Activated CD4-positive, alpha-beta T cell treated with anti-CD3 and anti-CD28 coated beads for 24 hours (primary cell): ENCODE data around the gene GRM1.

Source experiments
- DNase-seq, 2 donors: peaks; one replicate each; pipeline ENCODE4 v3.0.0-alpha.2; 2020; ENCODE audit warnings: low read depth in 2 of 2

The GRM1 gene

DNA sequence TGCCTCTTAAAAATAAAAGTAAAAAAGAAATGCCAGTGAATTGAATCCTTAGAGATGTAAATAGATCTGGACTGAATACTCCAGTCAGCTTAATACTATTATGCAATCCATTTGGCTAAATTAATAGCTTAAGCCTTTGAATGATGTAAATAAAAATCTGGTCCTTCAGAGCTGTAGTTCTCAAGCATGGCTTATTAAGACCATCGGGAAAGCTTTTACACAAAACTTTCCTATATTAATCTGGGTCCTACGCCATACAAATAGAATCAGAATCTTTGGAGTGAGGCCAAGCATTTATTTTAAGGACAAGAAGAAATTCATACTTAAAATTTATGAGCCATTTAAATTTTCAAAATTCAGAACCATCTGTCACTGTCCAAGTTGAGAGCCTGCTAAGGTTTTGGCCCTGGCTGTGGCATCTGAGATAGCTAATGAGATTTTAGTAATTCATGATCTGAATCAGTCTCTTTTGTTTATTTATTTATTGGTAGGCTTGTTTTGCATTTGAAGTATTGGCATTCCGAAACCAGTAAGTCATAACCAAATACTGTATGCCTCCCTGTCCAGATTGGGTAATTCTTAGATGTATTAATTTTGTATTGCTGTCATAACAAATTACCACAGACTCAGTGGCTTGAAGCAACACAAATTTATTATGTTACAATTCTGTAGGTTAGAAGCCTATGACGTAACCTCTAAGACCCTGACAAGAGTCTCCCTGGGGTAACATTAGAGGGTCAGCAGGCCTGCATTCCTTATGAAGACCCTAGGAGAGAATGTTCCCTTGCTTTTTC, 286.7 kb downstream of the GRM1 start:
- DNase-seq = no peak

DNA sequence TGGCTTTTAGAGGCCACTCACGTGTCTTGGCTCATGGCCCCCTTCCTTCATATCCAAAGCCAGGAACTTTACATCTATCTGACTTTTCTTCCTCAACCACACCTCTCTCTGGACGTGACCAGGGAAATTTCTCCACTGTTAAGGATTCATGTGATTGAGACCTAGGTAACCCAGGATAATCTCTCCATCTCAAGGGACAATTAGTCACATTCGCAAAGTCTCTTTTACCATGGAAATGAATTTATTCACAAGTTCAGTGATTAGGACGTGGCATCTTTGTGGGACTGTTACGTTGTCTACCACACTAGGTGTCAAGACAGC, 287.3 kb downstream of the GRM1 start:
- DNase-seq = no peak

DNA sequence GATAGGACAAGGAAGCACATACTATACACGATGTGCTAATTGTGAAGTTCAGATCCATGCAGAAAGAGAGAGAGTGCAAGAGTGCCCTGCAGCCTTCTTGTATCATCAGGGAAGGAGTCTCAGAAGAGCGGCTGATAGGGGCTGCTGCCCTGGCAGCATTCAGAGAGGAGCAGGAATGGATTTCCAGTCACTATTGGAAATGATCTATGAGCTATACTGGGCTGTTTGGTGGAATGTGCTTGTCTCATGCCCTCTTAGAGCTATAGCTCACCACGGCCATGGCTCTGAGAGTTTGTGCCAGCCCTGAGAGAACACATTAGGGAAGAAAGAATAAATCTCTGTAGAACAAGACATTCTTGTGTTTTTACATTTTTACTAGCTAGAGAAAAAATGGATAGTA, 302.2 kb downstream of the GRM1 start:
- no peak for DNase-seq

DNA sequence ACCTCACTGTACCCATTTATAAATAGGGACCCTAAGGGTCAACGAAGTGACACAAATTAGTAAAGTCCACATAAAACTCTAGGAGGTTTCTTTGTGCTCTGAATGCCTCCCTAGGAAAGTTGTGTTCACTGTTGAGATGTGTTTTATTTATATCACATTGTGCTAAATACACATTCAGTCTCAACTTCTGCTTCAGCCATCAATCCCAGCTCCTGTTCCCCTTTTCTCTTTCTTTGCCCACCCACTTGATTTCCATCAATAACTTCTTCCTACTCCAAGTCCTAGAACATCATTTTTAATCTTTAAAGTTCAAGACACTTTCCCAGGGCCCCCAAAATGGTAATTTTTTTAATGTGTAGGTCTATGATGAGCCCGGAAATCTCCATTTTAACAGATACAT, 306.5 kb downstream of the GRM1 start:
- DNase-seq = no peak

DNA sequence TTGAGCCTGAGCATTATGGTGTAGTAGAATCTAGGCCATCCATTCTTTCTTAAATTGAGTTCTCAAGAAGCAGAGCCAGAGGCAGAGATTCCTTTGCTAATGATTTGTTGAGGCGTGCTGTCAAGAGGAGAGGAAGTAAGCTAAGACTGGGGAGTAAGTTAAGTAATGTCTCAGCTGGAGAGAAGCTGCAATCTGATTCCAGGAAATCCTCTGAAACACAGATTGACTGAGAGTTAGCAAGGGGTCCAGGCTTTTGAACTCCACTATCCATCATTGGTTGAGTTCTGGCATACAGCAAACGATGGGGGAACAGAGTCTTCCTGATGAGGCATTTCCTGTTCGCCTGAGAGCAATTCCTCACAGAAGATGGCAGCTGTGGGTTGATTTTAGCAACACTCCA, 307.3 kb downstream of the GRM1 start:
- no peak for DNase-seq

DNA sequence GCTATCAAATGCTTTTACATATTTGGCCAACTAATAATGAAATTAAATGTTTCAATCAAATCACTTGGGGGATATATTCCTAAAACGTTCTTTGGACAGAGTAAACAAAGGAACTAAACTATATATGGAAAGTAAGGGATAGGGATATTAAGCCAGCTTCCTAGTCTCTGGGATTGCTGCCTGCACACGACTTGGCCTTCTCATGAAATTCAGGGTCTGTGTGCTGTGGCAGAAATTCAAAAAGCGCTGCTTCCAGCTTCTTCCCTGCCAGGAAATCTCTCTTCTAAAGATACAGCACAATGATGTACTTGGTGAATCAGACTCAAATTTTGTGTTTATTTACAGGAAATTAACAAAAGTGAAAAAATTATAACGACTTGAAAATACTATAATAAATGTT, 308.5 kb downstream of the GRM1 start:
- no peak for DNase-seq

DNA sequence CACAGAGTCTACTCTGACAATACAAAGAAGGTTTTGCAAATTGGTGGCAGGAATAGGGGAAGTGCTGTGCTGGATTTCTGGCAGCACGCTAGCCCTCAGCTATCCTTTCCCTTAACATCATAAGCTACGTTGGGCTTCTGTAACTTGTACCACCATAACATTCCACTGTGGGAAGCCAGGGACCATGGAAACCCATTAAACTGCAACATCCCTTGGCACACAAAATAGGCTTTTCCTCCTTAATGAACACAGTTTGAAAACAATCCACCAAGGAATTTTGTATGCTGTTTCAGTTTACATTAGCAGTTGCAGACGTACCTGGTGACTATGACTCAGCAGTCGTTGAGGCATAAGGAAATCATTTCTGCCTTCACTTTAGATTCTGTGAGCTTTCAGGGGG, 310.9 kb downstream of the GRM1 start:
- no peak for DNase-seq

DNA sequence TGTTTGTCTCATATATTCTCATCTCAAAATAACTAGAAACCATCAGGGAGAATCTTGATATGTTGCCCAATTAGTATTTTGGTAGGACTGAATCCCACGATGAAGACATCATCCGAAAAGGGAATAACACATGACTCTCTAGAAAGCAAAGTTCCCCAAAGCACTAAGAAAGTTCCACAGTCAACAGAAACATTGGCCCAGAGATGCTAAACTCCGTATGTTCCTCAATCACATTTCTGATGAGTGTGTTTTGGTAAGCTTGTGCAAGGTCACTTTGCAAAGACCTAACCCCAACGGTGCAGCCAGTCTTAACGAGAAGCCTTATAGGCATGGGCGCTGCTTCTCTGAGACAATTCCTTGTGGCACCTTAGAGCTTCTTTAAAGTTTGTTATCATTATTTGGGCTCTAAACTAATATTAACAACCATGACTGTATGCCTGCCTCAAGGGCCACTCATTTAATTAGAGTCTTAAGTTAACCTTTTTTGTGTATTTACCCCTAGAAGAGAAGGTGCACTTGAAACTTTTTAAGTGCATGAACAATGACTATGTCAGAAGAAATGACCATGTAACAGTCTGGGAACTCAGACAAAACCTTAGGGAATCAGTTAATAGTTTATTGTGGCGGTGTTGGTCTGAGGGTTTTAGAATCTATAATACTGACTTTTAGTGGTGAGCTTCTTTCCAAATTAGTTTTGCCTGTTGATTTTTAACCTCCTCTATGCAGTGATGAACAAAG, 312.8 kb downstream of the GRM1 start:
- DNase-seq = no peak

DNA sequence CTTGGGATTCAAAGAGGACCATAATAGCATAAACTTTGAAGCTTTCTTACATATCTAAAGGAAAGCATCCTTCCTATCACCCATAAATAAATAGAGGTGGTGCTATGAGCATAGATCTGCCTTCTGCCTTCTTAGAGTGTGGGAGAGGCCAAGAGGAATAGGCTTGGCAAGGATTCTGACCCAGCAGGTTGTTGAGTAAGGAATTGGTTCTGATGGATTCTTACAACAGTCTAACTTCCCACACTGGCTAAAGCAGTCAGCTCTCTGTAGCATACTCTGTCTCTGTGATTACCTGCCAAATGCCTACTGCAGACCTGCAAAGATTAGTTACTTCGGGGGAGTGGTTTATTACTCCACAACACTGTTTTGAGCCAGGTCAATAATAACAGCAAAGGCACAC, 316.7 kb downstream of the GRM1 start:
- no peak for DNase-seq

DNA sequence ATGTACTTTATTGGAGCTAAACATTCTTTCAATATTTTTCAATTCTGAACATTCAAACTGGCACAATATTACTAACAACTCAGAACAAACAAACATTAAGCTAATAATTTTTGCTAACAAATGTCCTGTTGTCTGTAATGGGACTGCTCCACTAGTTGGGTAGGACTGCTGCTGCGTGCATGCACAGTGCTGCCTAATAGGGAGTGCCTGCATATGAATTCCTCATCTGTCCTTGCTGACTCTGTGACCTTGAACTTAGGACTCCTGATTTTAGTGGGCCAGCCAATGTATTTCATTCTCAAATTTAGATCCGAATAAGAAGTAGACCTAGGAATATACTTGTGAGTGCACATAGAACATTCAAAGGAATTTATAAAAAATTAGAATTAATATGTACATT, 318.2 kb downstream of the GRM1 start:
- no peak for DNase-seq

DNA sequence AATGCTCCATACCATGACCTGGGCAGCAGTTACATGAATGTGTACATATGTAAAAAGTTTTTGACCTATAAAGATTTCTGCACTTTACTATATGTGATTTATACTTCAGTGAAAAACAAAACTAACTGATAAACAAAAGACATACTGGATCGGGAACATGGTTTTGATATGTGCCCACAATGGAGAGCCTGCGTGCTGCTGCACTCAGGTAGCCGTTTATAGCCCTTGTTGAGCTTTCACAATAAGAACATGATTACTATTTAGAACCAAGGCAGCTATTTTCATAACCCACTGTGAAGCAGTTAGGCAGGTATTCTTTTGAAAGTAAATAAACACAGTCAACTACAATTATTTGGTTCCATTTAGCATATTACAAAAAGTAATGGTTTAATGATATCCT, 318.8 kb downstream of the GRM1 start:
- DNase-seq = no peak

DNA sequence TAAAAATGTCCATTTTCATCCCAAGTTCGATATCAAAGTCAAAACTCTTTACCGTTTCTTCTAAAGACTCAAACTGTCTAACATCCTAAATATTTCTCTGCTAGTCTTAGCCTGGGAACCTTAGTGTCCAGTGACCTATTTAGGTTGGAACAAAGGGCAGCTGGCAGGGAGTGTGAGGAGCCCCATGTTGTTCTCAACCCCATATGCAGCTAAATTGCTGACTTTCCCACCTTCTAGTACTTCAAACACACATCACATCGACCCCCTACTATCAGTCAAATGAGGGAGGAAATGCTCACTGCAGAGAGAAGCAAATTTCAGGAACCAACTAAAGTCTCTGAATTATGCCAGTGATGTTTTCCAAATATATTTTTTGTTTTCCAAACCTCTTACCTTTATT, 322.2 kb downstream of the GRM1 start:
- DNase-seq = no peak

DNA sequence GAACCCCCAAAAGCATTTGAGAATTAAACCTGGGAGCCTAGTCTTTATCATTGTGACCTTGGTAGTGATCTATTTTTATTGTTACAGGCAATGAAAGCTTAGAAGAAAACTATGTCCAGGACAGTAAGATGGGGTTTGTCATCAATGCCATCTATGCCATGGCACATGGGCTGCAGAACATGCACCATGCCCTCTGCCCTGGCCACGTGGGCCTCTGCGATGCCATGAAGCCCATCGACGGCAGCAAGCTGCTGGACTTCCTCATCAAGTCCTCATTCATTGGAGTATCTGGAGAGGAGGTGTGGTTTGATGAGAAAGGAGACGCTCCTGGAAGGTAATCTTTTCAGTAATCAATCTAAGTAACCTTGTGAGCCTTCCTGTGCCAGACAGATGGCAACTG, 323.3 kb downstream of the GRM1 start:
- DNase-seq = no peak

DNA sequence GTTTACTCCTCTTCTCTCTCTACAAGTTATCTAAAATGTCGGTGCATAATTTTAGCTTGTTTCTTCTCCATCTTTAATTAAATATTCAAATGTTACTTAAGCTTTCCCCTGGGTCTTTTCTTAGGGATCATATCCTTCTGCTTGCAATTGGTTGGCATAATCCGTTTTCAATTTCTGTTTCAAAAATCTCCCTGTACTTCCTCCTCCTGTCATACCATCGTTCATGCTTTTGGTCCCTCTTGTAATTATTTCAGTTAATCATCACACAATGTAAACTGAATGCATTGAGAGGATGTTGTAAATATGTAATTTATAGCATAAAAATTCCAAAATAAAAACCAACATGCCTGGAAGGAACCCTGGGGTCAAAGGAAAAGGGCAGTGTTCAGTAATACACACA, 325.6 kb downstream of the GRM1 start:
- no peak for DNase-seq

DNA sequence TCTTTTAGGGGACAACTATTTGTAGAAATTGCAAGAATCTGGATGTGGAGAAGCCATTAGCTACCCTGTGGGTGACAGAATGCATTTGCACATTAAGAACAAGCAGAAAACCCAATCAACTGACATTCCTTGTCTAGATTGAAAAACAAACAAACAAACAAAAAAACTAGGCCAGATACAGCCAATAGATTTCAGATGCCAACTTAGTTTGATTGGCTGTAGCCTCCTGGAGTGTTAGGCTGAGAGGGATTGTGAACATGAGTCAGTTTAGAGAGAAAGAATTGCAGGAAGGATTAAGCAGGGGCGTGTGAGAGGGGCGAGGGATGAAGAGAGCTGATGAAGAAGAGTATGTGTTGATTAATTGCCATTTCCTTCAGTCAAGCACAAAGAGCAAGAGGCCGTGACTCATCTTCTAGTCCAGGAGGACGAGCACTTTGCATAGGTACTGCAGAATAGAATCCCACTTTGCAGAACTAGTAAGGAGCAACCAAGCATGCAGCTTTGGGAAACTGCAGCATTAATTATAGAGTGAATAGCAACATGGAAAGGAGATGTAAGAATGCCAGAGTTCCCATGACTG, 326.7 kb downstream of the GRM1 start:
- DNase-seq = no peak

DNA sequence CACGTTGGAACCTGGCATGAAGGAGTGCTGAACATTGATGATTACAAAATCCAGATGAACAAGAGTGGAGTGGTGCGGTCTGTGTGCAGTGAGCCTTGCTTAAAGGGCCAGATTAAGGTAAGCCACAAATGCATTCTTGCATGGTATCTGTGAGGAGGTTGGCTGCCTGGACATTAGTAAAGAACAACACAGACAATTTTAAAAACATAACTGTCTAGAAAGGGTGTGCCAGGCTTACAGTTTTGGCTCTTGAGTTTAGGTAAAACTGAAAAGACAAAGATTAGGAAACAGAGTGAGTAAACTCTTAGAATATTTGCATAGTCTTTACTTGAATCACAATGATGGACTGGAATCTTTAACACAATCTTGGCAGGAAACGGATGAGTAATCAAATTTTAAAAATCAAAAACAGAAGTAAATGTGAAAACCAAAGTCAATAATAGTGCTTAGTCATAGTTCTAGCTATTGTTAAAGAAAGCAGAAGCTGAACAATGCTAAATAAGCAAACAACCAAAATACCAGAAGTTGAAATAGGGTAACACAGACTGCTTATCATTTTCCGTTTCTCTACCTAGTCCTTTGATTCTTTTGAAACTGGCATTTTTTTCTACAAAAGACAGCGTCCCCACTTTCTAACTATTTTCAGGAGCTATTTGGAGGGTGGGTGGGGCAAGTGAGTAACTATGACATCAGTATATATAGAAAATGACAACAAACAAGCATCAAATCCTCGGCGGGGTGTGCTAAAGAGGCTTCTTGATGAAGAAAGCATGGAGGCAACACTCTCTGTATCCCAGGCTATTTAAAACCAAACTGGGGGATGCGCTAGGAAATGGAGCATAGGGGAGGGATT, 328.9 kb downstream of the GRM1 start:
- no peak for DNase-seq

DNA sequence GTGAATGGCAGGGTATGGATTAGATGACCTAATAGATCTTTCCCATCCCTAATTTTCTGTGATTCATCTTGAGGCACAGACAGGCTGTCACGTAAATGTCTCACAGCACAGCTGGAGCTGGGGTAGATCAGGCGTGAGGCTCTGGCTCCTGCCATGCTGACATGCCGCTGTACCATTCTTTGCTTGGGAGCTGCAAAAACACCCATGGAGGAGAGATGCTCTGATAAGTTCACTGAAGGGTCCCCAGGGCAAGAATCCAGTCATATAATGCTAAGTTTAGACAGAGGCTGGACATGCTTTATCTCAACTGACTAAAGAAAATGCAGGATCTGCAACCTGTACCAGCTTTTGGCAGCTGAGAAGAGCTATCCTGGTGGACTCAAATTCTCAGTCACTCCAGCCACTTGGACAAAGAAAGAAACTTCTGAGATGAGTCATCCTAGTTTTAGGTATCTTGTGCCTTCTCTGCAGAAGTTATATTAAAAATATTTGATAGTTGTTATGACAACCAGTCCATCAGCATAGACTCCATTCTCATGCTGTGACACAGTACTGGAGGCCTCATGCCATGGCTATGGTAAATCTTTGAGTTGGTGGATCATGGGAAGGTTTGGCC, 329.7 kb downstream of the GRM1 start:
- DNase-seq = no peak

DNA sequence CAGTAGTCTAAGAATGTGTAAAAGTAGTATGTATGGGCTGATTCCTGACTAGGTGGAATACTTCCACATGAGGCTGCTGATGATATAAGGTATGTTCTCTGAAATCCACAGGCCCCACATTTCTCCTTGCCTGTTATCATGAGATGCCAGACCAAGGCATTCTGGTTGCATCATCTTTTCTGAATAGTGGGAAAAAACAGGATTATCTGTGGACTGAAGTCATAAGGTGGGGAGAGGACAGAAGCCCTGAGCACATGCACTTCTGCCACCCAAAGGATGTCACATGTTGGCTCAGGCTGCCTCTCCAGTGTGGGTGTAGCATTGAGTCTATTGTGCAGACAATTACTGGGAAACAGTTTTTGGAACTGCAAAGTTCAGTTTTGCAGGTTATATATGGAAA, 330.3 kb downstream of the GRM1 start:
- DNase-seq = no peak

DNA sequence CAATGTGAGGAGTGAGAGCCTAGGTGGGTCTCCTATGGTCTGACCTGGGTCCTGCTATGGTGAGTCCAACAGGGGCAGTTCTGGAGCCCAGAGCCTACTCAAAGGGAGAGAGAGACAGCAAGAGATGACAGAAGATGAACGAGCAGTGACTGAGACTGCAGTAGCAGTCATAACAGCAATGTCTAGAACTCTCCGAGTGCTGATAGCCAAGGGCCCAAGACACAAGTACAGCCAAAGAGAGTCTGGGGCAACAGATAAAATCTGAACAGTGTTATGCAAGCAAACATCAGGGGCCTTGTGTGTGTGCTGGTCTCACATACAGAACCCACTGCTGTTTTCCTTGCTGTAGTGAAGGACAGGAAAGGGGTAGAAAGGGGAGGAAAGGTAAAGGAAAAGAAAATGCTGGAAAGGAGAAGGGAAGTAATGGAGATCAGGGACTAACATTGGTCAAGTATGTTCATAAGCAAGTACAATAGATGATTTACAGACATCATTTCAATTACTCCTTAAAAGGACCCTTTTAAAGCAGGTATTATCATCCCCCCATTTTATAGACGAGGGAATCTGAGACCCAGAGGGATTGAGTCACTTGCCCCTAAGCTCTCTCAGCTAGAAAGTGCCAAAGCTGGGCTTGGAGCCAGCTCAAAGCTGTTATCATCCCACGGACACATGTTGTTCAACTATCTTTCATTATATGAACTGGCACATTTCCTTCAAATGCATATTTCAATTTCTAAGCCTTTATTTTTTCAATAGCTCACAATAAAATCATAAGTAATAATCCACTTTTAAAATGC, 332.5 kb downstream of the GRM1 start:
- DNase-seq = no peak

DNA sequence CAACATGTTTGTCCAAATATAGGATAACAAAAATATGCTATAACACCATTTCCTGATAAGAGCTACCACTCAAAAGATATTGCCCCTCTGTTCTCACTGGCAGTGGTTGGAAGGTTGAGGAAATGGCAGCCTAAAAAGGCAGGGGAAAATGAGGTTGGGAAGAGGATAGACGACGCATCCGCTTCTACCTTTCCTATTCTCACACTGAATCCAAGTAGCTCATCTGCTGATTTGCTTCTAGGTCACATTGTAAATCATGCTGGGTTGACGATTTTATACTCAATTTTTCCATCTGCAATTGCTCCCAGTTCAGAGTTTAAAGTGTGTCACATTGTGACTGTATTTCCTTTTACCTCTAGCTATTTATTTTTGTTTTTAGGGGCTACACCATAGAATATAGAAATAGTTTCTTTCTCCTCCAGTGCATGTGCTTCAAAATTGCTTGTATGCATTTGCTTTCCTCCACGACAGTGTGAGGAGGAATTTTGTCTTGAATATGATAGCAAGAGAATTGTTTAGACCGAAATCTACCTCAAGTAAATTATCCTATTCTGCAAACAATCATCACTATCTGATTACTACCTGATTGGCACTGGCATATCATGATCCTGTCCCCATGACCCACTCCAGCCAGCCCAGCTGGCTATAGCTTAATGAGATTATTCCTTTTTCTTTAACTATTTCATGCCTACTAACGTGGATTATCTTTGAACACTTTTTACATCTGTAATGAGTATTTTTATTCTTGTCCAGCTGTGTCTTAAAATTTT, 335.2 kb downstream of the GRM1 start:
- no peak for DNase-seq
